H9 (cell line): ENCODE measurements around the gene MYBBP1A. TPM values are rescaled to one million over a fixed set of nuclear protein-coding genes. Genes with fewer than 3 reads are reported as not detected.

Experiments
- DNase-seq: peaks from one replicate; pipeline ENCODE4 v3.0.0-alpha.2; 2017
- H2AFZ ChIP-seq: one replicate; pipeline ENCODE4 v1.6.1; 2013; ENCODE audit warnings: mild to moderate bottlenecking, low read length, control low read depth, moderate library complexity
- H2AK5ac ChIP-seq: 2 replicates; pipeline ENCODE4 v1.6.1; 2013; ENCODE audit warnings: low read length, control low read depth, mixed read lengths; ENCODE audit not compliant: insufficient read length
- H2BK120ac ChIP-seq: one replicate; pipeline ENCODE4 v1.6.1; 2013; ENCODE audit warnings: low read depth, mild to moderate bottlenecking, low read length, control low read depth, inconsistent platforms; ENCODE audit not compliant: poor library complexity, severe bottlenecking
- H2BK12ac ChIP-seq: 2 replicates; pipeline ENCODE4 v1.6.1; 2013; ENCODE audit warnings: low read length, control low read depth, mixed read lengths, low read depth; ENCODE audit not compliant: insufficient read length
- H2BK15ac ChIP-seq: 2 replicates; pipeline ENCODE4 v1.6.1; 2013; ENCODE audit warnings: low read depth, low read length, control low read depth
- H2BK20ac ChIP-seq: one replicate; pipeline ENCODE4 v1.6.1; 2013; ENCODE audit warnings: low read depth, mild to moderate bottlenecking, low read length, control low read depth, inconsistent platforms; ENCODE audit not compliant: poor library complexity, severe bottlenecking
- H2BK5ac ChIP-seq: 2 replicates; pipeline ENCODE4 v1.6.1; 2013; ENCODE audit warnings: low read length, control low read depth, mixed read lengths; ENCODE audit not compliant: insufficient read length
- H3K14ac ChIP-seq: 2 replicates; pipeline ENCODE4 v1.6.1; 2013; ENCODE audit warnings: low read length, control low read depth; ENCODE audit not compliant: insufficient read depth
- H3K18ac ChIP-seq: 2 replicates; pipeline ENCODE4 v1.6.1; 2013; ENCODE audit warnings: low read depth, mild to moderate bottlenecking, mixed read lengths, low read length, control low read depth; ENCODE audit not compliant: insufficient read length
- H3K23ac ChIP-seq: 2 replicates; pipeline ENCODE4 v1.6.1; 2013; ENCODE audit warnings: low read length, control low read depth, mixed read lengths, low read depth; ENCODE audit not compliant: insufficient read length
- H3K23me2 ChIP-seq: 2 replicates; pipeline ENCODE4 v1.6.1; 2013; ENCODE audit warnings: low read depth, mild to moderate bottlenecking, mixed read lengths, low read length, control low read depth; ENCODE audit not compliant: insufficient read length, poor library complexity, severe bottlenecking
- H3K27ac ChIP-seq: 2 replicates; pipeline ENCODE4 v1.5.1; 2013; ENCODE audit warnings: low read length, control low read depth, mixed read lengths, low read depth; ENCODE audit not compliant: insufficient read length
- H3K27me3 ChIP-seq: 2 replicates; pipeline ENCODE4 v1.6.1; 2013; ENCODE audit warnings: low read length, control low read depth, inconsistent platforms; ENCODE audit not compliant: insufficient read depth
- H3K4ac ChIP-seq: 2 replicates; pipeline ENCODE4 v1.6.1; 2013; ENCODE audit warnings: low read depth, mild to moderate bottlenecking, control low read depth, inconsistent platforms, low read length, moderate library complexity
- H3K4me1 ChIP-seq: 2 replicates; pipeline ENCODE4 v1.6.1; 2013; ENCODE audit warnings: low read length, control low read depth, inconsistent platforms; ENCODE audit not compliant: insufficient read depth
- H3K4me2 ChIP-seq: 2 replicates; pipeline ENCODE4 v1.6.1; 2013; ENCODE audit warnings: low read length, control low read depth, mixed read lengths; ENCODE audit not compliant: insufficient read length, insufficient read depth
- H3K56ac ChIP-seq: 2 replicates; pipeline ENCODE4 v1.6.1; 2013; ENCODE audit warnings: low read depth, mild to moderate bottlenecking, mixed read lengths, low read length, control low read depth; ENCODE audit not compliant: insufficient read length
- H3K79me1 ChIP-seq: 2 replicates; pipeline ENCODE4 v1.6.1; 2013; ENCODE audit warnings: low read depth, mild to moderate bottlenecking, moderate library complexity, low read length, control low read depth, inconsistent platforms; ENCODE audit not compliant: insufficient read depth, poor library complexity, severe bottlenecking
- H3K79me2 ChIP-seq: 2 replicates; pipeline ENCODE4 v1.6.1; 2013; ENCODE audit warnings: low read length, control low read depth, inconsistent platforms; ENCODE audit not compliant: insufficient read depth
- H3K9ac ChIP-seq: 2 replicates; pipeline ENCODE4 v1.6.1; 2013; ENCODE audit warnings: low read length, control low read depth, mixed read lengths; ENCODE audit not compliant: insufficient read length; ENCODE audit errors: extremely low read depth
- H3K9me3 ChIP-seq: one replicate; pipeline ENCODE4 v1.6.1; 2013; ENCODE audit warnings: low read depth, low read length, inconsistent platforms; ENCODE audit not compliant: control insufficient read depth
- H3T11ph ChIP-seq: one replicate; pipeline ENCODE4 v1.6.1; 2013; ENCODE audit warnings: mild to moderate bottlenecking, low read length, control low read depth, inconsistent platforms
- H4K20me1 ChIP-seq: one replicate; pipeline ENCODE4 v1.6.1; 2013; ENCODE audit not compliant: control insufficient read depth, insufficient read length, insufficient read depth
- H4K5ac ChIP-seq: 2 replicates; pipeline ENCODE4 v1.6.1; 2013; ENCODE audit warnings: low read depth, mild to moderate bottlenecking, mixed read lengths, low read length, control low read depth; ENCODE audit not compliant: insufficient read length
- H4K8ac ChIP-seq: replicated peaks from 2 replicates; pipeline ENCODE4 v1.6.1; 2013; ENCODE audit warnings: low read length, control low read depth, mixed read lengths, low read depth; ENCODE audit not compliant: insufficient read length
- H4K91ac ChIP-seq: 2 replicates; pipeline ENCODE4 v1.6.1; 2013; ENCODE audit warnings: low read depth, mild to moderate bottlenecking, moderate library complexity, mixed read lengths, low read length, control low read depth; ENCODE audit not compliant: insufficient read length
- H3K27ac Mint-ChIP-seq, 3 experiments: 2 replicates in 2 of 3; 3 replicates in 1 of 3; pipeline ENCODE4 v1.8.0; 2020 to 2021; ENCODE audit warnings: mixed read lengths in 3 of 3, mild to moderate bottlenecking in 1 of 3, moderate library complexity in 1 of 3
- H3K27me3 Mint-ChIP-seq: 2 replicates; pipeline ENCODE4 v1.8.0; 2021; ENCODE audit warnings: low read depth, mild to moderate bottlenecking, moderate library complexity, mixed read lengths
- H3K36me3 Mint-ChIP-seq, 3 experiments: 2 replicates in 2 of 3; 3 replicates in 1 of 3; pipeline ENCODE4 v1.8.0; 2020 to 2021; ENCODE audit warnings: low read depth in 3 of 3, mixed read lengths in 3 of 3; ENCODE audit not compliant: insufficient read depth in 1 of 3
- H3K4me1 Mint-ChIP-seq, 2 experiments: 2 replicates each; pipeline ENCODE4 v1.8.0; 2020; ENCODE audit warnings: mixed read lengths in 2 of 2
- H3K4me3 Mint-ChIP-seq, 2 experiments: 2 replicates in 1 of 2; 3 replicates in 1 of 2; pipeline ENCODE4 v1.8.0; 2020 to 2021; ENCODE audit warnings: mild to moderate bottlenecking in 2 of 2, mixed read lengths in 2 of 2, moderate library complexity in 1 of 2
- H3K9me3 Mint-ChIP-seq, 2 experiments: 2 replicates in 1 of 2; 3 replicates in 1 of 2; pipeline ENCODE4 v1.8.0; 2020; ENCODE audit warnings: mild to moderate bottlenecking in 2 of 2, mixed read lengths in 2 of 2, moderate library complexity in 1 of 2
- CTCF ChIP-seq: fragments of 200-600 bp; sonication (generic); conservative IDR thresholded peaks from 3 replicates; pipeline ENCODE4 v1.8.0; 2021; ENCODE audit warnings: antibody characterized with exemption, mild to moderate bottlenecking
- WGBS: extraction: QIAGEN DNeasy Blood & Tissue Kit; methylation state at CpG from one replicate; pipeline ENCODE4 v1.1.7; 2013; ENCODE audit warnings: missing lambda C conversion rate, low lambda C conversion rate, mixed read lengths; ENCODE audit not compliant: insufficient read length; ENCODE audit errors: extremely low coverage; 5-methylcytosine and 5-hydroxymethylcytosine counted together
- total RNA-seq: library from RNA; stranded (reverse); gene quantifications from 2 replicates; pipeline ENCODE4 v1.2.1, GENCODE V29; 2021

The MYBBP1A gene
- total RNA-seq, 1 experiment from 2014 or later, result 181 TPM

GRCh38 chr17:4588391-4588790 is 33.2 kb upstream of the MYBBP1A start:
- Mint-ChIP-seq H3K36me3 (no peaks in the 10 kb centered on the region; a peak in 1 of 7 replicates), H3K9me3 (no peaks in the 10 kb centered on the region), H3K27me3 (peaks cover 52% of the 10 kb centered on the region), H3K27ac (no peak overlapping the region; a peak in 1 of 7 replicates), H3K4me1 (peaks cover 7 to 22% of the 10 kb centered on the region in 2 experiments), H3K4me3 (no peak overlapping the region)
- Histone ChIP-seq H2BK120ac (no peak overlapping the region), H4K91ac (no peak overlapping the region), H2AFZ (no peak overlapping the region), H3K9me3 (no peaks in the 10 kb centered on the region), H3T11ph (no peak overlapping the region), H2AK5ac (no peak overlapping the region), H3K79me1 (no peaks in the 10 kb centered on the region), H2BK15ac (no peak overlapping the region), H3K4ac (no peak overlapping the region), H3K27me3 (peaks cover 13% of the 10 kb centered on the region; the same call in 1 of the 2 replicates), H3K23me2 (peaks cover 8% of the 10 kb centered on the region), H2BK5ac (no peak overlapping the region), H3K18ac (no peak overlapping the region), H3K23ac (no peak overlapping the region), H4K5ac (no peak overlapping the region), H3K9ac (no peak overlapping the region), H3K27ac (no peak overlapping the region), H3K56ac (no peak overlapping the region), H3K4me1 (no peaks in the 10 kb centered on the region), H3K79me2 (no peaks in the 10 kb centered on the region), H4K8ac (no peak overlapping the region), H3K4me2 (no peak overlapping the region), H2BK12ac (no peak overlapping the region), H2BK20ac (no peak overlapping the region), H4K20me1 (peaks cover 2% of the 10 kb centered on the region), H3K14ac (no peak overlapping the region)
- DNase-seq, result no peak
- WGBS, result no CpG with 5 or more reads among the region's 11 CpGs
- TF ChIP-seq CTCF, result no peak
